K562 (cell line): ENCODE results near the gene LY6G6F. TPM values are rescaled to one million over a fixed set of nuclear protein-coding genes. Genes with fewer than 3 reads are reported as not detected.

Experiments used
- ARNT ChIP-seq, 2 experiments: fragments of 450-650 bp; IDR thresholded peaks; 2 replicates each; pipeline ENCODE4 v1.6.1; 2016; ENCODE audit warnings: mild to moderate bottlenecking in 1 of 2
- ERF ChIP-seq: fragments of 450-650 bp; formaldehyde crosslinking; IDR thresholded peaks from 2 replicates; pipeline ENCODE4 v1.4.0; 2020; ENCODE audit warnings: mild to moderate bottlenecking, mixed read lengths
- FOXJ2 ChIP-seq: fragments of 200-800 bp; sonication (Bioruptor generic); IDR thresholded peaks from 2 replicates; pipeline ENCODE4 v1.6.1; 2016; ENCODE audit warnings: missing genetic modification characterization, missing compliant biosample characterization
- HDAC3 ChIP-seq: fragments of 450-650 bp; IDR thresholded peaks from 2 replicates; pipeline ENCODE4 v1.6.1; 2018; ENCODE audit warnings: borderline replicate concordance, mild to moderate bottlenecking, moderate library complexity; ENCODE audit not compliant: partially characterized antibody
- MBD1 ChIP-seq: fragments of 250-450 bp; sonication (Bioruptor Pico); IDR thresholded peaks from 2 replicates; pipeline ENCODE4 v1.8.0; 2022; ENCODE audit warnings: inconsistent platforms
- MED1 ChIP-seq: sonication (generic); formaldehyde crosslinking; IDR thresholded peaks from 2 replicates; pipeline ENCODE4 v1.8.1; 2023; ENCODE audit warnings: missing genetic modification reagents, borderline replicate concordance
- PTBP1 ChIP-seq: fragments of 200-400 bp; formaldehyde crosslinking; IDR thresholded peaks from 2 replicates; pipeline ENCODE4 v1.6.1; 2017; ENCODE audit warnings: low read depth, low read length
- RBM22 ChIP-seq: fragments of 200-400 bp; formaldehyde crosslinking; IDR thresholded peaks from 2 replicates; pipeline ENCODE4 v1.6.1; 2018; ENCODE audit warnings: low read length, low read depth; ENCODE audit not compliant: poor library complexity, severe bottlenecking
- SIN3A ChIP-seq, 2 experiments: fragments of 150-350 bp in 1 of 2; IDR thresholded peaks; 2 replicates each; pipeline ENCODE4 v1.6.1; 2011 to 2016; ENCODE audit warnings: borderline replicate concordance in 2 of 2, low read depth in 2 of 2, low read length in 2 of 2, mild to moderate bottlenecking in 2 of 2, moderate library complexity in 2 of 2; ENCODE audit not compliant: control insufficient read depth in 1 of 2
- SNRNP70 ChIP-seq: fragments of 200-400 bp; formaldehyde crosslinking; optimal IDR thresholded peaks from 2 replicates; pipeline ENCODE3; 2017; ENCODE audit warnings: low read depth, low read length
- TARDBP ChIP-seq: fragments of 450-650 bp; IDR thresholded peaks from 2 replicates; pipeline ENCODE4 v1.6.1; 2016
- TSC22D4 ChIP-seq: fragments of 450-650 bp; IDR thresholded peaks from 2 replicates; pipeline ENCODE4 v1.6.1; 2016; ENCODE audit warnings: missing genetic modification characterization, missing biosample characterization, control low read depth
- ZFP1 ChIP-seq: fragments of 450-650 bp; formaldehyde crosslinking; IDR thresholded peaks from 2 replicates; pipeline ENCODE4 v1.4.0; 2020; ENCODE audit warnings: mild to moderate bottlenecking, mixed read lengths
- ZNF311 ChIP-seq: fragments of 250-450 bp; sonication (Bioruptor Pico); IDR thresholded peaks from 2 replicates; pipeline ENCODE4 v1.4.0; 2020; ENCODE audit warnings: mild to moderate bottlenecking, moderate library complexity
- ZNF398 ChIP-seq: fragments of 250-450 bp; sonication (Bioruptor Pico); IDR thresholded peaks from 2 replicates; pipeline ENCODE4 v1.8.0; 2021; ENCODE audit warnings: moderate library complexity, mild to moderate bottlenecking, inconsistent platforms
- ZNF830 ChIP-seq: fragments of 250-450 bp; sonication (Bioruptor Pico); IDR thresholded peaks from 2 replicates; pipeline ENCODE4 v1.5.0; 2021; ENCODE audit warnings: mild to moderate bottlenecking
- polyA plus RNA-seq, 8 experiments: library from polyadenylated mRNA; depleted of rRNA in 4 of 8; stranded (reverse) in 5 of 8; unstranded in 3 of 8; fragments of >200 nt; fragmentation: Nextera tagmentation in 2 of 8; fragmentation: Illumina TruSeq in 1 of 8; extraction: Ambion mirVana in 2 of 8; extraction: Trizol in 1 of 8; gene quantifications; 2 replicates each; pipeline versions ENCODE4 v1.2.1 to v1.2.3, GENCODE V29; 2011 to 2014; ENCODE audit warnings: inconsistent platforms in 1 of 8, missing spikeins in 1 of 8
- total RNA-seq, 7 experiments: library from RNA; depleted of rRNA in 6 of 7; stranded (reverse); fragments of >200 nt in 6 of 7; fragmentation: Illumina TruSeq in 2 of 7; extraction: Trizol in 2 of 7; gene quantifications; 2 replicates each; pipeline versions ENCODE4 v1.2.1 to v1.2.3, GENCODE V29; 2011 to 2021; ENCODE audit warnings: low replicate concordance in 1 of 7
- TF ChIP-seq, protein P1 (sequence below): sonication (generic); formaldehyde crosslinking; IDR thresholded peaks from 2 replicates; pipeline ENCODE4 v1.9.0; 2022; ENCODE audit warnings: mild to moderate bottlenecking, missing genetic modification reagents
- TF ChIP-seq, protein P2 (sequence below): IDR thresholded peaks from 2 replicates; pipeline ENCODE4 v1.6.1; 2014; ENCODE audit warnings: antibody characterized with exemption
- TF ChIP-seq, protein P3 (sequence below): fragments of 450-650 bp; IDR thresholded peaks from 2 replicates; pipeline ENCODE4 v1.6.1; 2016; ENCODE audit warnings: missing biosample characterization, missing genetic modification characterization

LY6G6F gene
- total and polyA plus RNA-seq, 9 of the 15 experiments (the other 6 are each of a cell fraction or from before 2014, with no cell fraction given) = 0.14 to 0.50 (median 0.28) TPM; not detected in 2

DNA sequence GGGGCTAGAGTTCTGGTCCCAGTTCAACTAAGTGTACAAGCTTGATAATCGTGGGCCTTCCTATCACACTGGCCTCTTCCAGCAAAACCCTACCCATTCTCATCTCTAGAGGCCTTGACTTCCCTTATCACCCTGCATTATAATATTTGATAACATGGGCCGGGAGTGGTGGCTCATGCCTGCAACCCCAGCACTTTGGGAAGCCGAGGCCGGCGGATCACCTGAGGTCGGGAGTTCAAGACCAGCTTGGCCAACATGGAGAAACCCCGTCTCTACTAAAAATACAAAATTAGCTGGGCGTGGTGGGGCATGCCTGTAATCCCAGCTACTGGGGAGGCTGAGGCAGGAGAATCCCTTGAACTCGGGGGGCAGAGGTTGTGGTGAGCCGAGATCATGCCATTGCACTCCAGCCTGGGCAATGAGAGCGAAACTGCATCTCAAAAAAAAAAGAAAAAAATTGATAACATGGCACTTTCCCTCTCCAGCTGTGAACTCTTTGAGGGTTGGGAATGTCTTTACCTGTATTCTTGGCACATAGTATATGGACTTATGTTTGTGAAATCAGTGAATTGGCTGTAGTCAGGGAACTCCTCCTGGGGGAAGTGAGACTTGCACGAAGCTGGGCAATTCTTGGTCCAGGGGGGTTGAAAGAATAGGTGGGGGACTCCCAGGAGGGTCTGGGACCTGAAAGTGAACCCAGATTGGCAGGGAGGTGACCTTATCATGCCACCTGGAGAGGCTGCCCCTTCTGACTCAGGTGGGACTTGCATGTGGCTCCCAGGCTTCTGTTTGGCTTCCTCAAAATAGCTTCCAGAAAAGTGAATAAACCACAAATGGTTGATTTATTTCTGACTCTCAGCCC, 45.2 kb upstream of the LY6G6F start (continued):
- no peak for TF ChIP-seq ZNF398 (CRISPR knock-in tag)
- no peak for TF ChIP-seq MBD1 (CRISPR knock-in tag)
- TF ChIP-seq HDAC3 = no peak
- TF ChIP-seq, protein P1, sequence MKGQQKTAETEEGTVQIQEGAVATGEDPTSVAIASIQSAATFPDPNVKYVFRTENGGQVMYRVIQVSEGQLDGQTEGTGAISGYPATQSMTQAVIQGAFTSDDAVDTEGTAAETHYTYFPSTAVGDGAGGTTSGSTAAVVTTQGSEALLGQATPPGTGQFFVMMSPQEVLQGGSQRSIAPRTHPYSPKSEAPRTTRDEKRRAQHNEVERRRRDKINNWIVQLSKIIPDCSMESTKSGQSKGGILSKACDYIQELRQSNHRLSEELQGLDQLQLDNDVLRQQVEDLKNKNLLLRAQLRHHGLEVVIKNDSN (CRISPR knock-in tag) = no peak
- TF ChIP-seq TSC22D4 (tag) = 0 out of 2 replicates have a peak, but pooled peaks have one; percentile 49
- TF ChIP-seq RBM22 = no peak
- TF ChIP-seq, protein P2, sequence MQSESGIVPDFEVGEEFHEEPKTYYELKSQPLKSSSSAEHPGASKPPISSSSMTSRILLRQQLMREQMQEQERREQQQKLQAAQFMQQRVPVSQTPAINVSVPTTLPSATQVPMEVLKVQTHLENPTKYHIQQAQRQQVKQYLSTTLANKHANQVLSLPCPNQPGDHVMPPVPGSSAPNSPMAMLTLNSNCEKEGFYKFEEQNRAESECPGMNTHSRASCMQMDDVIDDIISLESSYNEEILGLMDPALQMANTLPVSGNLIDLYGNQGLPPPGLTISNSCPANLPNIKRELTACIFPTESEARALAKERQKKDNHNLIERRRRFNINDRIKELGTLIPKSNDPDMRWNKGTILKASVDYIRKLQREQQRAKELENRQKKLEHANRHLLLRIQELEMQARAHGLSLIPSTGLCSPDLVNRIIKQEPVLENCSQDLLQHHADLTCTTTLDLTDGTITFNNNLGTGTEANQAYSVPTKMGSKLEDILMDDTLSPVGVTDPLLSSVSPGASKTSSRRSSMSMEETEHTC = no peak
- TF ChIP-seq MED1 (CRISPR knock-in tag) = no peak
- TF ChIP-seq TARDBP = no peak
- TF ChIP-seq PTBP1 = no peak
- TF ChIP-seq ERF (CRISPR knock-in tag) = 0 out of 2 replicates have a peak, but pooled peaks have one; percentile 28
- no peak for TF ChIP-seq FOXJ2
- TF ChIP-seq ARNT (IDR thresholded peaks at IDR 0.05) = 0 out of 4 replicates have a peak, but pooled peaks of 1 of the 2 experiments have one; percentile 6
- TF ChIP-seq SNRNP70 = no peak
- TF ChIP-seq, protein P3, sequence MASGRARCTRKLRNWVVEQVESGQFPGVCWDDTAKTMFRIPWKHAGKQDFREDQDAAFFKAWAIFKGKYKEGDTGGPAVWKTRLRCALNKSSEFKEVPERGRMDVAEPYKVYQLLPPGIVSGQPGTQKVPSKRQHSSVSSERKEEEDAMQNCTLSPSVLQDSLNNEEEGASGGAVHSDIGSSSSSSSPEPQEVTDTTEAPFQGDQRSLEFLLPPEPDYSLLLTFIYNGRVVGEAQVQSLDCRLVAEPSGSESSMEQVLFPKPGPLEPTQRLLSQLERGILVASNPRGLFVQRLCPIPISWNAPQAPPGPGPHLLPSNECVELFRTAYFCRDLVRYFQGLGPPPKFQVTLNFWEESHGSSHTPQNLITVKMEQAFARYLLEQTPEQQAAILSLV (tag) = no peak
- no peak for TF ChIP-seq ZNF311 (CRISPR knock-in tag)
- no peak for TF ChIP-seq ZNF830 (CRISPR knock-in tag)
- no peak for TF ChIP-seq SIN3A (IDR thresholded peaks at IDR 0.05; ENCODE audit: borderline replicate concordance in 2 of 2, control insufficient read depth in 1 of 2, low read depth in 2 of 2, low read length in 2 of 2)
- TF ChIP-seq ZFP1 = no peak
